ENCODE results near the gene UBTFL1. TPM values are rescaled to one million over a fixed set of nuclear protein-coding genes. Genes with fewer than 3 reads are reported as not detected.

The UBTFL1 gene
- polyA plus RNA-seq = not detected in 2 replicates

GRCh38 chr11:90085650-90086049 lies at the start of gene UBTFL1:
TSS of gene UBTFL1 (plus strand) at chr11:90085950. CDS start at chr11:90085950, 0 bp downstream.

GRCh38 chr11:90134478-90135003 lies 48.8 kb downstream of the UBTFL1 start, which contains the start of gene NAALAD2:
TSS of gene NAALAD2 (plus strand) at chr11:90134663. CDS start at chr11:90134759, 96 bp downstream.

Other genes with a start within 250 kb of the UBTFL1 start
- not detected in 2 replicates for gene TRIM64B, start 207.5 kb upstream of the UBTFL1 start, polyA plus RNA-seq
- gene TRIM49D1, start 163.7 kb upstream of the UBTFL1 start, polyA plus RNA-seq = not detected in 2 replicates
- not detected in 2 replicates for gene TRIM49D2, start 161.9 kb upstream of the UBTFL1 start, polyA plus RNA-seq
- gene TRIM64, start 119.9 kb upstream of the UBTFL1 start, polyA plus RNA-seq = not detected in 2 replicates
- gene TRIM49C, start 54.8 kb upstream of the UBTFL1 start, polyA plus RNA-seq = not detected in 2 replicates
- 10.0 and 20.0 TPM in 2 replicates for gene NAALAD2, start 48.7 kb downstream of the UBTFL1 start, polyA plus RNA-seq
- 87.1 and 98.7 TPM in 2 replicates for gene CHORDC1, start 137.1 kb downstream of the UBTFL1 start, polyA plus RNA-seq

All from Purkinje cell (primary cell).